GM12892 (cell line): ENCODE measurements around the gene PRKCZ.

ENCODE experiments used
- POLR2A ChIP-seq: IDR thresholded peaks from 2 replicates; pipeline ENCODE4 v1.6.1; 2011; ENCODE audit warnings: low read depth, low read length, control low read depth
- POLR2AphosphoS5 ChIP-seq: IDR thresholded peaks from 2 replicates; pipeline ENCODE4 v1.6.1; 2011; ENCODE audit warnings: low read depth, low read length, control low read depth
- TAF1 ChIP-seq: IDR thresholded peaks from 2 replicates; pipeline ENCODE4 v1.6.1; 2011; ENCODE audit warnings: low read depth, mild to moderate bottlenecking, control low read depth, low read length, borderline replicate concordance

DNA sequence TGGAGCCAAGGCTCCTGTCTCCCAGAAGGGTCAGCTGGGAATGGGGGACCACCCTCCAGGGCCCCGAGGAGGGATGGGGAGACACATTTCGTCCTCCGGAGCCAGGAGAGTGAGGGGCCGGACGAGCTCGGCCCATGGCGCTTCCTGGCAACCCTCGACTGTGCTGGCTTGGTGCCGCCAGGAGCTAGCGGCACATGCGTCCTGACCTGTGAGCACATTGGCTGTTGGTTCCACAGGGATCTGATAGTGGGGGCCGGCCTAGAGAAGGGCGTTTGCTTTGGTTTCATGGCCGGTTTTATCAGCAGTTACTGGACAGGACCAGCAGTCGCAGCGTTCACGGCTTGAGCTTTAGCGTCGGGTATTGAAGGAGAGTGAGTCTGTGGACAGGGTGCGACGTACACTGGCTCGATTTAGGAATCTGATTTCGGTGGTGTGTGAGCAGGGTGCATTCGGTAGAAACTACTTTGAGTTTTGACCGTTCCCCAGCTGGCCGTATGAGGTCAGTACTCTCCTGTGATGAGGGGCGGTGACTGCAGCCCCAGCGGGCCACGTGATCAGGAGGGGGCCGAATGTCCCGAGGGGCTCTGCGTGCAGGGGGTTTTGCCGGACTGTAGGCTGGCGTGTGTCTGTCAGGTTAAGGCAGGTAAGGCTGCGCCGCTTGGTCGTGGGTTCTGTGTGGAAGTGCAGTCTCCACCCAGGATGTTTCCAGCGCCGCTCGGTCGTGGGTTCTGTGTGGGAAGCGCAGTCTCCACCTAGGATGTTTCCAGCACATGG lies 125.7 kb downstream of the PRKCZ start:
- TF ChIP-seq POLR2AphosphoS5: no peak
- TF ChIP-seq POLR2A: no peak
- TF ChIP-seq TAF1: no peak
